GM23338 (cell line): ENCODE results near the gene TRAF3. TPM values are rescaled to one million over a fixed set of nuclear protein-coding genes. Genes with fewer than 3 reads are reported as not detected.

Experiments
- ATAC-seq: fragments of 200-7000 bp; cut with Tn5 transposase; 3 replicates; pipeline ENCODE4 v1.9.1; 2020
- DNase-seq: peaks from one replicate; pipeline ENCODE4 v3.0.0-alpha.2; 2015; ENCODE audit warnings: low spot score
- H2AFZ ChIP-seq: fragments of 200-600 bp; sonication (generic); 2 replicates; pipeline ENCODE4 v1.8.0; 2016; ENCODE audit warnings: antibody characterized with exemption, mild to moderate bottlenecking, moderate library complexity
- H3F3A ChIP-seq: fragments of 200-600 bp; sonication (generic); replicated peaks from 2 replicates; pipeline ENCODE4 v1.8.0; 2017; ENCODE audit warnings: antibody characterized with exemption, mixed run types, low read depth
- H3K27ac ChIP-seq: fragments of 200-600 bp; sonication (generic); 2 replicates; pipeline ENCODE4 v1.6.1; 2016; ENCODE audit warnings: low read depth
- H3K27me3 ChIP-seq: fragments of 200-600 bp; sonication (generic); 2 replicates; pipeline ENCODE4 v1.8.0; 2016; ENCODE audit warnings: mild to moderate bottlenecking, mixed run types, moderate library complexity; ENCODE audit not compliant: insufficient read depth
- H3K36me3 ChIP-seq: fragments of 200-600 bp; sonication (generic); 2 replicates; pipeline ENCODE4 v1.8.0; 2016; ENCODE audit warnings: mild to moderate bottlenecking; ENCODE audit not compliant: insufficient read depth
- H3K4me1 ChIP-seq: fragments of 200-600 bp; sonication (generic); 2 replicates; pipeline ENCODE4 v1.8.0; 2016; ENCODE audit warnings: mild to moderate bottlenecking, moderate library complexity; ENCODE audit not compliant: insufficient read depth
- H3K4me2 ChIP-seq: fragments of 200-600 bp; sonication (generic); 2 replicates; pipeline ENCODE4 v1.7.1; 2017; ENCODE audit warnings: mixed run types
- H3K4me3 ChIP-seq: fragments of 200-600 bp; sonication (generic); 2 replicates; pipeline ENCODE4 v1.6.1; 2016; ENCODE audit warnings: mixed run types
- H3K79me2 ChIP-seq: fragments of 200-600 bp; sonication (generic); replicated peaks from 2 replicates; pipeline ENCODE4 v1.8.0; 2017; ENCODE audit warnings: mild to moderate bottlenecking; ENCODE audit not compliant: insufficient read depth
- H3K9me2 ChIP-seq: fragments of 200-600 bp; sonication (generic); 2 replicates; pipeline ENCODE4 v1.8.0; 2017; ENCODE audit not compliant: insufficient read depth
- H4K20me1 ChIP-seq: fragments of 200-600 bp; sonication (generic); replicated peaks from 2 replicates; pipeline ENCODE4 v1.8.0; 2017; ENCODE audit warnings: mild to moderate bottlenecking; ENCODE audit not compliant: insufficient read depth
- H3K27ac Mint-ChIP-seq: 2 replicates; pipeline ENCODE4 v1.8.0; 2020; ENCODE audit warnings: inconsistent platforms, mild to moderate bottlenecking, moderate library complexity, mixed read lengths
- H3K27me3 Mint-ChIP-seq: 3 replicates; pipeline ENCODE4 v1.8.0; 2022; ENCODE audit warnings: low read depth, mild to moderate bottlenecking, moderate library complexity, mixed read lengths, inconsistent platforms; ENCODE audit not compliant: insufficient read depth, poor library complexity
- H3K36me3 Mint-ChIP-seq: 3 replicates; pipeline ENCODE4 v1.8.0; 2021; ENCODE audit warnings: low read depth, mild to moderate bottlenecking, inconsistent platforms, moderate library complexity, mixed read lengths
- H3K4me1 Mint-ChIP-seq: 3 replicates; pipeline ENCODE4 v1.8.0; 2020; ENCODE audit warnings: mild to moderate bottlenecking, inconsistent platforms, mixed read lengths
- H3K4me3 Mint-ChIP-seq: 3 replicates; pipeline ENCODE4 v1.8.0; 2021; ENCODE audit warnings: moderate library complexity, mild to moderate bottlenecking, inconsistent platforms, mixed read lengths
- H3K9me3 Mint-ChIP-seq: 3 replicates; pipeline ENCODE4 v1.8.0; 2020; ENCODE audit warnings: moderate library complexity, mild to moderate bottlenecking, inconsistent platforms, mixed read lengths
- CREB1 ChIP-seq: fragments of 250-450 bp; sonication (Bioruptor Pico); IDR thresholded peaks from 2 replicates; pipeline ENCODE4 v1.5.0; 2020; ENCODE audit warnings: low read depth, mild to moderate bottlenecking, moderate library complexity
- ETS1 ChIP-seq: IDR thresholded peaks from 2 replicates; pipeline ENCODE4 v1.6.1; 2016; ENCODE audit warnings: antibody characterized with exemption
- EZH2 ChIP-seq: fragments of 200-600 bp; sonication (generic); IDR thresholded peaks from one replicate; pipeline ENCODE4 v1.8.0; 2017; ENCODE audit warnings: antibody characterized with exemption, mild to moderate bottlenecking, low read depth; ENCODE audit not compliant: unreplicated experiment
- EZH2phosphoT487 ChIP-seq: fragments of 200-600 bp; sonication (generic); IDR thresholded peaks from one replicate; pipeline ENCODE4 v1.8.1; 2018; ENCODE audit warnings: antibody characterized with exemption; ENCODE audit not compliant: unreplicated experiment
- NANOG ChIP-seq: IDR thresholded peaks from 2 replicates; pipeline ENCODE4 v1.6.1; 2016; ENCODE audit warnings: antibody characterized with exemption, borderline replicate concordance
- POLR2AphosphoS5 ChIP-seq: IDR thresholded peaks from 2 replicates; pipeline ENCODE4 v1.6.1; 2016; ENCODE audit warnings: antibody characterized with exemption, low read depth
- polyA plus RNA-seq: library from polyadenylated mRNA; unstranded; fragments of >200 nt; fragmentation: Nextera tagmentation; extraction: Ambion mirVana; gene quantifications from 2 replicates; pipeline ENCODE4 v1.2.1, GENCODE V29; 2016
- total RNA-seq: library from RNA; depleted of rRNA; stranded (reverse); fragments of >200 nt; shearing (Covaris generic); gene quantifications from 2 replicates; pipeline ENCODE4 v1.2.3, GENCODE V29; 2014
- TF ChIP-seq, protein P1 (sequence below): fragments of 250-450 bp; sonication (Bioruptor Pico); IDR thresholded peaks from 2 replicates; pipeline ENCODE4 v1.5.0; 2020; ENCODE audit warnings: mild to moderate bottlenecking, moderate library complexity

Gene TRAF3
- total and polyA plus RNA-seq, 2 experiments from 2014 or later = 3.7 to 9.3 TPM

- peaks cover 70% of the 10 kb centered on the region for H3K27me3 Mint-ChIP-seq
- Histone ChIP-seq H3K27me3 (peaks cover 78% of the 10 kb centered on the region), H3K79me2 (no peaks in the 10 kb centered on the region), H3K4me1 (peaks cover 8% of the 10 kb centered on the region), H4K20me1 (no peaks in the 10 kb centered on the region), H3F3A (peaks cover 6% of the 10 kb centered on the region), H3K36me3 (no peaks in the 10 kb centered on the region), H3K27ac (no peak overlapping the region), H3K4me3 (peak overlapping the region; percentile 92), H3K4me2 (peak overlapping the region; percentile 93), H3K9me2 (no peaks in the 10 kb centered on the region), H2AFZ (peak overlapping the region; percentile 96)
- peaks cover 6% of the 10 kb centered on the region; the same call in 2 of the 3 replicates for H3K36me3 Mint-ChIP-seq
- peak overlapping the region; percentile 75 for H3K4me3 Mint-ChIP-seq
- H3K4me1 Mint-ChIP-seq = peaks cover 12% of the 10 kb centered on the region
- ATAC-seq (peak; percentile 49), DNase-seq (peak; percentile 94)
- TF ChIP-seq CREB1 (CRISPR knock-in tag) = peak; percentile 23; the same call in 1 of the 2 replicates
- peak; percentile 36 for TF ChIP-seq EZH2phosphoT487
- TF ChIP-seq POLR2AphosphoS5 = peak; percentile 47
- TF ChIP-seq NANOG = no peak
- TF ChIP-seq, protein P1, sequence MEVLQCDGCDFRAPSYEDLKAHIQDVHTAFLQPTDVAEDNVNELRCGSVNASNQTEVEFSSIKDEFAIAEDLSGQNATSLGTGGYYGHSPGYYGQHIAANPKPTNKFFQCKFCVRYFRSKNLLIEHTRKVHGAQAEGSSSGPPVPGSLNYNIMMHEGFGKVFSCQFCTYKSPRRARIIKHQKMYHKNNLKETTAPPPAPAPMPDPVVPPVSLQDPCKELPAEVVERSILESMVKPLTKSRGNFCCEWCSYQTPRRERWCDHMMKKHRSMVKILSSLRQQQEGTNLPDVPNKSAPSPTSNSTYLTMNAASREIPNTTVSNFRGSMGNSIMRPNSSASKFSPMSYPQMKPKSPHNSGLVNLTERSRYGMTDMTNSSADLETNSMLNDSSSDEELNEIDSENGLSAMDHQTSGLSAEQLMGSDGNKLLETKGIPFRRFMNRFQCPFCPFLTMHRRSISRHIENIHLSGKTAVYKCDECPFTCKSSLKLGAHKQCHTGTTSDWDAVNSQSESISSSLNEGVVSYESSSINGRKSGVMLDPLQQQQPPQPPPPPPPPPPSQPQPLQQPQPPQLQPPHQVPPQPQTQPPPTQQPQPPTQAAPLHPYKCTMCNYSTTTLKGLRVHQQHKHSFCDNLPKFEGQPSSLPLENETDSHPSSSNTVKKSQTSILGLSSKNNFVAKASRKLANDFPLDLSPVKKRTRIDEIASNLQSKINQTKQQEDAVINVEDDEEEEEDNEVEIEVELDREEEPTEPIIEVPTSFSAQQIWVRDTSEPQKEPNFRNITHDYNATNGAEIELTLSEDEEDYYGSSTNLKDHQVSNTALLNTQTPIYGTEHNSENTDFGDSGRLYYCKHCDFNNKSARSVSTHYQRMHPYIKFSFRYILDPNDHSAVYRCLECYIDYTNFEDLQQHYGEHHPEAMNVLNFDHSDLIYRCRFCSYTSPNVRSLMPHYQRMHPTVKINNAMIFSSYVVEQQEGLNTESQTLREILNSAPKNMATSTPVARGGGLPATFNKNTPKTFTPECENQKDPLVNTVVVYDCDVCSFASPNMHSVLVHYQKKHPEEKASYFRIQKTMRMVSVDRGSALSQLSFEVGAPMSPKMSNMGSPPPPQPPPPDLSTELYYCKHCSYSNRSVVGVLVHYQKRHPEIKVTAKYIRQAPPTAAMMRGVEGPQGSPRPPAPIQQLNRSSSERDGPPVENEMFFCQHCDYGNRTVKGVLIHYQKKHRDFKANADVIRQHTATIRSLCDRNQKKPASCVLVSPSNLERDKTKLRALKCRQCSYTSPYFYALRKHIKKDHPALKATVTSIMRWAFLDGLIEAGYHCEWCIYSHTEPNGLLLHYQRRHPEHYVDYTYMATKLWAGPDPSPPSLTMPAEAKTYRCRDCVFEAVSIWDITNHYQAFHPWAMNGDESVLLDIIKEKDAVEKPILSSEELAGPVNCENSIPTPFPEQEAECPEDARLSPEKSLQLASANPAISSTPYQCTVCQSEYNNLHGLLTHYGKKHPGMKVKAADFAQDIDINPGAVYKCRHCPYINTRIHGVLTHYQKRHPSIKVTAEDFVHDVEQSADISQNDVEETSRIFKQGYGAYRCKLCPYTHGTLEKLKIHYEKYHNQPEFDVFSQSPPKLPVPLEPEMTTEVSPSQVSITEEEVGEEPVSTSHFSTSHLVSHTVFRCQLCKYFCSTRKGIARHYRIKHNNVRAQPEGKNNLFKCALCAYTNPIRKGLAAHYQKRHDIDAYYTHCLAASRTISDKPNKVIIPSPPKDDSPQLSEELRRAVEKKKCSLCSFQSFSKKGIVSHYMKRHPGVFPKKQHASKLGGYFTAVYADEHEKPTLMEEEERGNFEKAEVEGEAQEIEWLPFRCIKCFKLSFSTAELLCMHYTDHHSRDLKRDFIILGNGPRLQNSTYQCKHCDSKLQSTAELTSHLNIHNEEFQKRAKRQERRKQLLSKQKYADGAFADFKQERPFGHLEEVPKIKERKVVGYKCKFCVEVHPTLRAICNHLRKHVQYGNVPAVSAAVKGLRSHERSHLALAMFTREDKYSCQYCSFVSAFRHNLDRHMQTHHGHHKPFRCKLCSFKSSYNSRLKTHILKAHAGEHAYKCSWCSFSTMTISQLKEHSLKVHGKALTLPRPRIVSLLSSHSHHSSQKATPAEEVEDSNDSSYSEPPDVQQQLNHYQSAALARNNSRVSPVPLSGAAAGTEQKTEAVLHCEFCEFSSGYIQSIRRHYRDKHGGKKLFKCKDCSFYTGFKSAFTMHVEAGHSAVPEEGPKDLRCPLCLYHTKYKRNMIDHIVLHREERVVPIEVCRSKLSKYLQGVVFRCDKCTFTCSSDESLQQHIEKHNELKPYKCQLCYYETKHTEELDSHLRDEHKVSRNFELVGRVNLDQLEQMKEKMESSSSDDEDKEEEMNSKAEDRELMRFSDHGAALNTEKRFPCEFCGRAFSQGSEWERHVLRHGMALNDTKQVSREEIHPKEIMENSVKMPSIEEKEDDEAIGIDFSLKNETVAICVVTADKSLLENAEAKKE (CRISPR knock-in tag) = no peak
- TF ChIP-seq ETS1 = no peak
- TF ChIP-seq EZH2 = peak; percentile 55
- no peaks in the 10 kb centered on the region for H3K9me3 Mint-ChIP-seq
- H3K27ac Mint-ChIP-seq = no peak overlapping the region
These were observed 151.4 kb downstream of the TRAF3 start for GRCh38 chr14:102928412-102929240.
